Fibroblast of lung (primary cell): Measurements from ENCODE around the gene CRELD1. TPM values are rescaled to one million over a fixed set of nuclear protein-coding genes. Genes with fewer than 3 reads are reported as not detected.

ENCODE experiments used
- DNase-seq, 2 donors: peaks; one replicate each; pipeline versions ENCODE4 v3.0.0 to v3.0.0-alpha.2; 2010; ENCODE audit warnings: low read depth in 2 of 2
- H2AFZ ChIP-seq: 2 replicates; pipeline ENCODE4 v1.5.1; 2012; ENCODE audit warnings: low read length, control low read depth, inconsistent platforms
- H3K27ac ChIP-seq: 2 replicates; pipeline ENCODE4 v1.5.1; 2011; ENCODE audit warnings: low read length, control low read depth; ENCODE audit not compliant: insufficient read depth
- H3K27me3 ChIP-seq: 2 replicates; pipeline ENCODE4 v1.5.1; 2011; ENCODE audit warnings: mild to moderate bottlenecking, low read length; ENCODE audit not compliant: control insufficient read depth, insufficient read depth
- H3K36me3 ChIP-seq: 2 replicates; pipeline ENCODE4 v1.5.1; 2011; ENCODE audit warnings: low read length; ENCODE audit not compliant: control insufficient read depth, insufficient read depth
- H3K4me1 ChIP-seq: 2 replicates; pipeline ENCODE4 v1.5.1; 2011; ENCODE audit warnings: low read length; ENCODE audit not compliant: control insufficient read depth, insufficient read depth; ENCODE audit errors: extremely low read depth
- H3K4me2 ChIP-seq: 2 replicates; pipeline ENCODE4 v1.5.1; 2011; ENCODE audit warnings: low read length, control low read depth; ENCODE audit not compliant: insufficient read depth; ENCODE audit errors: extremely low read depth
- H3K4me3 ChIP-seq, 4 experiments: fragments of 200-600 bp in 1 of 4; sonication (generic) in 1 of 4; replicated peaks in 1 of 4; 2 replicates each; pipeline ENCODE4 v1.5.1; 2011 to 2016; ENCODE audit warnings: low read length in 4 of 4, low read depth in 3 of 4, mild to moderate bottlenecking in 3 of 4, control low read depth in 2 of 4, inconsistent platforms in 1 of 4, mixed read lengths in 1 of 4; ENCODE audit not compliant: insufficient read depth in 1 of 4; ENCODE audit errors: control extremely low read depth in 1 of 4
- H3K79me2 ChIP-seq: 2 replicates; pipeline ENCODE4 v1.5.1; 2012; ENCODE audit warnings: mild to moderate bottlenecking, low read length, inconsistent platforms; ENCODE audit not compliant: control insufficient read depth, insufficient read depth
- H3K9ac ChIP-seq: 2 replicates; pipeline ENCODE4 v1.5.1; 2011; ENCODE audit warnings: mild to moderate bottlenecking, low read length, control low read depth; ENCODE audit not compliant: insufficient read depth
- H3K9me3 ChIP-seq: 2 replicates; pipeline ENCODE4 v1.5.1; 2012; ENCODE audit warnings: low read depth, low read length; ENCODE audit not compliant: control insufficient read depth, insufficient read depth
- H4K20me1 ChIP-seq: 2 replicates; pipeline ENCODE4 v1.5.1; 2011; ENCODE audit warnings: low read length; ENCODE audit not compliant: control insufficient read depth, insufficient read depth; ENCODE audit errors: extremely low read depth
- EZH2 ChIP-seq: IDR thresholded peaks from 2 replicates; pipeline ENCODE4 v1.5.1; 2012; ENCODE audit warnings: low read length, control low read depth, mild to moderate bottlenecking; ENCODE audit errors: missing control alignments
- polyA plus RNA-seq, 2 donors: library from polyadenylated mRNA; depleted of rRNA in 1 of 2; stranded (reverse) in 1 of 2; unstranded in 1 of 2; fragments of >200 nt; gene quantifications; 2 replicates each; pipeline ENCODE4 v1.2.1, GENCODE V29; 2011 to 2012; ENCODE audit warnings: missing spikeins in 1 of 2
- total RNA-seq: library from RNA; depleted of rRNA; stranded (reverse); fragments of >200 nt; gene quantifications from 2 replicates; pipeline ENCODE4 v1.2.1, GENCODE V29; 2014
- TF ChIP-seq, protein P1 (sequence below), 2 donors: IDR thresholded peaks in 1 of 2; conservative IDR thresholded peaks in 1 of 2; 1 replicate in 1 of 2; 2 replicates in 1 of 2; pipeline ENCODE4 v1.5.1; 2011 to 2012; ENCODE audit warnings: low read length in 2 of 2, control low read depth in 1 of 2, inconsistent platforms in 1 of 2, low read depth in 1 of 2, mild to moderate bottlenecking in 1 of 2

CRELD1 gene
- total and polyA plus RNA-seq, 2 donors (not counting 1 experiment from before 2014, with no cell fraction given): 23.8 to 50.2 TPM

DNA sequence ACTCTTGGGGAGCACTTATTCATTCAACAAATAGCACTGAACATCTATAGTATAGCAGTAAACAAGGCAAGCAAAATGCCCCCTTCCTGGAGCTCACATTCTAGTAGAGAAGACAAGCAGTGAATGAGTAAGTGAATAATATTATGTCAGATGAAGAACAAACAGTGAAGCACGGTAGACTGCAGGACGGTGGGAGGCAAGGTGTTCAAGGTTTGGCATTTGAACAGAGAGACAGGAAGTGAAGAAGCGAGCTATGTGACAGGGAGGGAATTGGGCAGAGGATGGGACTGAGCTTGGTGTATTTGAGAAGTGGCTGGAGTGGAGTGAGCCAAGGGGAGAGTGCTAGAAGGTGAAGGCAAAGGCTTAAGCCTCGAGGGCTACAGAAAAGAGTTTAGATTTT, 1.4 kb downstream of the CRELD1 start:
- H2AFZ ChIP-seq: no peak overlapping the region
- TF ChIP-seq, protein P1, sequence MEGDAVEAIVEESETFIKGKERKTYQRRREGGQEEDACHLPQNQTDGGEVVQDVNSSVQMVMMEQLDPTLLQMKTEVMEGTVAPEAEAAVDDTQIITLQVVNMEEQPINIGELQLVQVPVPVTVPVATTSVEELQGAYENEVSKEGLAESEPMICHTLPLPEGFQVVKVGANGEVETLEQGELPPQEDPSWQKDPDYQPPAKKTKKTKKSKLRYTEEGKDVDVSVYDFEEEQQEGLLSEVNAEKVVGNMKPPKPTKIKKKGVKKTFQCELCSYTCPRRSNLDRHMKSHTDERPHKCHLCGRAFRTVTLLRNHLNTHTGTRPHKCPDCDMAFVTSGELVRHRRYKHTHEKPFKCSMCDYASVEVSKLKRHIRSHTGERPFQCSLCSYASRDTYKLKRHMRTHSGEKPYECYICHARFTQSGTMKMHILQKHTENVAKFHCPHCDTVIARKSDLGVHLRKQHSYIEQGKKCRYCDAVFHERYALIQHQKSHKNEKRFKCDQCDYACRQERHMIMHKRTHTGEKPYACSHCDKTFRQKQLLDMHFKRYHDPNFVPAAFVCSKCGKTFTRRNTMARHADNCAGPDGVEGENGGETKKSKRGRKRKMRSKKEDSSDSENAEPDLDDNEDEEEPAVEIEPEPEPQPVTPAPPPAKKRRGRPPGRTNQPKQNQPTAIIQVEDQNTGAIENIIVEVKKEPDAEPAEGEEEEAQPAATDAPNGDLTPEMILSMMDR (conservative IDR thresholded peaks at IDR 0.05 in 1 of 2, IDR thresholded peaks at IDR 0.05 in 1 of 2; ENCODE audit: low read depth in 1 of 2, low read length in 2 of 2): no peak
- no peak for TF ChIP-seq EZH2
- no peak overlapping the region for H3K4me3 ChIP-seq
- peaks cover 5% of the 10 kb centered on the region for H3K4me1 ChIP-seq
- no peaks in the 10 kb centered on the region for H3K79me2 ChIP-seq
- peaks cover 3% of the 10 kb centered on the region for H3K36me3 ChIP-seq
- DNase-seq: no peak
- no peaks in the 10 kb centered on the region for H4K20me1 ChIP-seq
- H3K27ac ChIP-seq: no peak overlapping the region
- H3K4me2 ChIP-seq: no peak overlapping the region
- no peaks in the 10 kb centered on the region for H3K9me3 ChIP-seq
- no peak overlapping the region for H3K9ac ChIP-seq
- no peaks in the 10 kb centered on the region for H3K27me3 ChIP-seq

DNA sequence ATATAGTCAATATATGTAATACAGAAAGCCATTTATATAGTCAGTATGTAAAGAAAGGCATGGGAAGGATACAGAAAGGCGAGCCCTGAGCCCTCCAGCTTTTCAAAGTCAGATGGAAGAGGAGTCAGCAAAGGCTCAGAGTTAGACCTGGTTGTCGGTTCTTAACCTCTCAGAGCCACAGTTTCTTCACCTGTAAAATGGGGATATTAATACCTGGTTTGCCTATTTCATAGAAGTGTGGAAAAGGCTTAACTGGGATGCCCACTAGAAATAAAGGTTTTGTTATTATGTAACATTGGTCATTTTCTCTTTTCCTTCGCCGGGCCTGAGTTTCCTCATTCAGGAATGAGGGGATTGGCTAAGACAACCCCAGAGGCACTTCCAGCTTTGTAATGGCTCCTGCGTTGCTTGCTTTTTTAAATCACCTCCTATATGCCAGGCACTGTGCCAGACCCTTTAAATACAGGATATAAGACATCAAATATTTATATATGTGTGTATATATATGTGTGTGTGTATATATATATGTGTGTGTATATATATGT, 2.4 kb downstream of the CRELD1 start:
- TF ChIP-seq EZH2: no peak
- TF ChIP-seq, protein P1 (conservative IDR thresholded peaks at IDR 0.05 in 1 of 2, IDR thresholded peaks at IDR 0.05 in 1 of 2; ENCODE audit: low read depth in 1 of 2, low read length in 2 of 2): no peak
- Histone ChIP-seq H2AFZ (no peak overlapping the region), H3K36me3 (peaks cover 3% of the 10 kb centered on the region), H3K27ac (no peak overlapping the region), H3K79me2 (no peaks in the 10 kb centered on the region), H3K9me3 (no peaks in the 10 kb centered on the region), H3K9ac (no peak overlapping the region), H4K20me1 (no peaks in the 10 kb centered on the region), H3K4me2 (no peak overlapping the region), H3K4me1 (peaks cover 5% of the 10 kb centered on the region), H3K27me3 (no peaks in the 10 kb centered on the region), H3K4me3 (no peak overlapping the region)
- no peak for DNase-seq

DNA sequence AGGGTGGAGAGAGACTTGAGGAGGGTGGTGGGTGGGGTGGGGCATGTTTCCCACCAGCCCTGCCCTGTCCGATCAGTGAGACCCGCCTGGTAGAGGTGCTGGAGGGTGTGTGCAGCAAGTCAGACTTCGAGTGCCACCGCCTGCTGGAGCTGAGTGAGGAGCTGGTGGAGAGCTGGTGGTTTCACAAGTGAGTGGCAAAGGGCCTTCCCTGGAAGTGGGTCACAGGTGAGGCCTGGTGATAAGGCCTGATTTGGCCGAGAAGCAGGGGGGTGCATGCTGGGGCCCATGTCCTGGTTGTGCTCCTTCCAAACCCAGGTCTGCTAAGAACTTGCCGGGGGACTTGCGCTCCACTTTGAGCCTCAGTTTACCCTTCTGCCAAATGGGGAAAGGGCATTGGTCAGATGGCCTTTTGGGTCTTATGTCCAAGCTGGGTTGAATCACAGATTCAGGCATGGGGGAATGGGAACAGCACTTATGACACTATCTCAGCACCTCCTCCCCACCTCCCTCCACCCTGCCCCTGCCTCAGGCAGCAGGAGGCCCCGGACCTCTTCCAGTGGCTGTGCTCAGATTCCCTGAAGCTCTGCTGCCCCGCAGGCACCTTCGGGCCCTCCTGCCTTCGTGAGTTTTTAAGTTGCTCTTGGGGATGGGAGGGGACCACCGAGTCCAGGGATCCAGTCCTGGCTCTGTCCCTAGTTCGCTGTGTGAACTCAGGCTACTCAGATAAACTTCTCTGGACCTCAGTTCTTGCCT, 4.0 kb downstream of the CRELD1 start:
- H3K9ac ChIP-seq: no peak overlapping the region
- TF ChIP-seq, protein P1 (conservative IDR thresholded peaks at IDR 0.05 in 1 of 2, IDR thresholded peaks at IDR 0.05 in 1 of 2; ENCODE audit: low read depth in 1 of 2, low read length in 2 of 2): no peak
- TF ChIP-seq EZH2: no peak
- H3K4me1 ChIP-seq: peaks cover 5% of the 10 kb centered on the region
- peaks cover 5% of the 10 kb centered on the region for H3K36me3 ChIP-seq
- H3K27me3 ChIP-seq: no peaks in the 10 kb centered on the region
- no peaks in the 10 kb centered on the region for H3K9me3 ChIP-seq
- DNase-seq: no peak
- H3K4me2 ChIP-seq: no peak overlapping the region
- no peak overlapping the region for H3K4me3 ChIP-seq
- no peak overlapping the region for H3K27ac ChIP-seq
- no peaks in the 10 kb centered on the region for H4K20me1 ChIP-seq
- no peak overlapping the region for H2AFZ ChIP-seq
- H3K79me2 ChIP-seq: no peaks in the 10 kb centered on the region
